DND-41 (cell line): Measurements from ENCODE around the gene NDUFAB1.

Source experiments
- ATAC-seq: fragments of 200-7000 bp; cut with Tn5 transposase; 3 replicates; pipeline ENCODE4 v1.9.1; 2021; ENCODE audit warnings: low read depth; ENCODE audit not compliant: insufficient read depth
- DNase-seq: peaks from one replicate; pipeline ENCODE4 v3.0.0-alpha.2; 2020
- H2AFZ ChIP-seq: 2 replicates; pipeline ENCODE4 v1.6.0; 2012; ENCODE audit warnings: low read depth, low read length
- H3K27ac ChIP-seq: 2 replicates; pipeline ENCODE4 v1.5.1; 2012; ENCODE audit warnings: low read length, inconsistent platforms
- H3K27me3 ChIP-seq: fragments of 200-600 bp; sonication (generic); 2 replicates; pipeline ENCODE4 v1.6.0; 2012; ENCODE audit warnings: low read length, mild to moderate bottlenecking, inconsistent platforms; ENCODE audit not compliant: insufficient read depth, poor library complexity
- H3K36me3 ChIP-seq: 2 replicates; pipeline ENCODE4 v1.5.1; 2012; ENCODE audit warnings: low read length, inconsistent platforms; ENCODE audit not compliant: insufficient read depth
- H3K4me1 ChIP-seq: 2 replicates; pipeline ENCODE4 v1.5.1; 2012; ENCODE audit warnings: mild to moderate bottlenecking, low read length; ENCODE audit not compliant: insufficient read depth
- H3K4me2 ChIP-seq: 2 replicates; pipeline ENCODE4 v1.6.0; 2012; ENCODE audit warnings: mild to moderate bottlenecking, moderate library complexity, low read length, inconsistent platforms; ENCODE audit not compliant: insufficient read depth
- H3K4me3 ChIP-seq, 2 experiments: fragments of 200-600 bp in 1 of 2; shearing (Covaris generic) in 1 of 2; 2 replicates each; pipeline ENCODE4 v1.5.1; 2012 to 2016; ENCODE audit warnings: inconsistent platforms in 2 of 2, low read length in 2 of 2, mild to moderate bottlenecking in 2 of 2, low read depth in 1 of 2, moderate library complexity in 1 of 2
- H3K79me2 ChIP-seq: 2 replicates; pipeline ENCODE4 v1.6.0; 2012; ENCODE audit warnings: low read length, inconsistent platforms; ENCODE audit not compliant: insufficient read depth
- H3K9ac ChIP-seq: 2 replicates; pipeline ENCODE4 v1.6.0; 2012; ENCODE audit warnings: low read depth, mild to moderate bottlenecking, inconsistent platforms, low read length, moderate library complexity
- H3K9me3 ChIP-seq: 2 replicates; pipeline ENCODE4 v1.5.1; 2012; ENCODE audit warnings: low read length, moderate library complexity, mild to moderate bottlenecking, inconsistent platforms; ENCODE audit not compliant: insufficient read depth, severe bottlenecking
- H4K20me1 ChIP-seq: 2 replicates; pipeline ENCODE4 v1.6.0; 2012; ENCODE audit warnings: low read length; ENCODE audit not compliant: insufficient read depth
- CTCF ChIP-seq: IDR thresholded peaks from 2 replicates; pipeline ENCODE4 v1.5.1; 2012; ENCODE audit warnings: borderline replicate concordance, low read length, moderate library complexity, mild to moderate bottlenecking; ENCODE audit not compliant: poor library complexity, severe bottlenecking; ENCODE audit errors: extremely low read depth
- EZH2 ChIP-seq: IDR thresholded peaks from 3 replicates; pipeline ENCODE4 v1.6.1; 2012; ENCODE audit warnings: borderline replicate concordance, low read depth, mild to moderate bottlenecking, moderate library complexity, low read length, inconsistent platforms; ENCODE audit not compliant: severe bottlenecking

NDUFAB1 gene

GRCh38 chr16:23581764-23582163 lies 14.4 kb downstream of the NDUFAB1 start:
- H3K36me3 ChIP-seq, result peaks cover 70% of the 10 kb centered on the region
- H4K20me1 ChIP-seq, result peaks cover 15% of the 10 kb centered on the region
- TF ChIP-seq CTCF, result no peak
- no peak for TF ChIP-seq EZH2
- DNase-seq (no peak), ATAC-seq (no peak)
- H3K79me2 ChIP-seq, result peaks cover 4% of the 10 kb centered on the region; the same call in 1 of the 2 replicates
- no peak overlapping the region for H3K4me3 ChIP-seq
- no peaks in the 10 kb centered on the region for H3K4me1 ChIP-seq
- no peak overlapping the region for H2AFZ ChIP-seq
- no peaks in the 10 kb centered on the region for H3K27me3 ChIP-seq
- no peak overlapping the region for H3K27ac ChIP-seq
- no peaks in the 10 kb centered on the region for H3K9me3 ChIP-seq
- no peak overlapping the region for H3K4me2 ChIP-seq
- H3K9ac ChIP-seq, result no peak overlapping the region

GRCh38 chr16:23580391-23580790 lies 15.7 kb downstream of the NDUFAB1 start:
- Histone ChIP-seq H3K4me3 (no peak overlapping the region), H2AFZ (no peak overlapping the region), H3K4me2 (no peak overlapping the region), H3K27me3 (no peaks in the 10 kb centered on the region), H3K9ac (no peak overlapping the region), H3K79me2 (no peaks in the 10 kb centered on the region), H3K36me3 (peaks cover 59% of the 10 kb centered on the region), H3K27ac (no peak overlapping the region), H4K20me1 (peaks cover 12% of the 10 kb centered on the region; the same call in 1 of the 2 replicates), H3K9me3 (no peaks in the 10 kb centered on the region), H3K4me1 (no peaks in the 10 kb centered on the region)
- TF ChIP-seq CTCF (no peak), EZH2 (no peak)
- DNase-seq, result no peak
- ATAC-seq, result no peak

DNA sequence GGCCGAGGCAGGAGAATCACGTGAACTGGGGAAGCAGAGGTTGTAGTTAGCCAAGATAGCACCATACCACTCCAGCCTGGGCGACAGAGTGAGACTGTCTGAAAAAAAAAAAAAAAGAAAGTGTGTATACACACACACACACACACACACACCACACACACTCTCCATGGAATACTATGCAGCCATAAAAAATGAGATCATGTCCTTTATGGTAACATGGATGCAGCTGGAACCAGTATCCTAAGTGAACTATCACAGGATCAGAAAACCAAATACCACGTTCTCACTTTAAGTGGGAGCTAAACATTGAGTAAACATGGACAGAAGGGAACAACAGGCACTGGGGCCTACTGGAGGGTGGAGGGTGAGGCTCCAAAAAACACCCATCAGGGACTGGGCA lies 16.7 kb downstream of the NDUFAB1 start:
- H3K36me3 ChIP-seq, result peaks cover 52% of the 10 kb centered on the region
- no peak overlapping the region for H3K9ac ChIP-seq

More for the DNA sequence above, 16.7 kb downstream of the NDUFAB1 start:
- Histone ChIP-seq H4K20me1 (peaks cover 9% of the 10 kb centered on the region; the same call in 1 of the 2 replicates), H3K9me3 (no peaks in the 10 kb centered on the region), H3K4me2 (no peak overlapping the region), H2AFZ (no peak overlapping the region), H3K27ac (no peak overlapping the region), H3K27me3 (no peaks in the 10 kb centered on the region), H3K4me1 (no peaks in the 10 kb centered on the region), H3K4me3 (no peak overlapping the region), H3K79me2 (no peaks in the 10 kb centered on the region)
- TF ChIP-seq EZH2 (no peak), CTCF (no peak)
- DNase-seq (no peak), ATAC-seq (no peak)
